GM21526 (cell line): Measurements from ENCODE around the gene TFIP11.

Experiments
- ATAC-seq: cut with Tn5 transposase; IDR thresholded peaks from one replicate; pipeline ENCODE4 v1.9.1; 2021; ENCODE audit warnings: moderate library complexity; ENCODE audit not compliant: unreplicated experiment, low FRiP score

Gene TFIP11

DNA sequence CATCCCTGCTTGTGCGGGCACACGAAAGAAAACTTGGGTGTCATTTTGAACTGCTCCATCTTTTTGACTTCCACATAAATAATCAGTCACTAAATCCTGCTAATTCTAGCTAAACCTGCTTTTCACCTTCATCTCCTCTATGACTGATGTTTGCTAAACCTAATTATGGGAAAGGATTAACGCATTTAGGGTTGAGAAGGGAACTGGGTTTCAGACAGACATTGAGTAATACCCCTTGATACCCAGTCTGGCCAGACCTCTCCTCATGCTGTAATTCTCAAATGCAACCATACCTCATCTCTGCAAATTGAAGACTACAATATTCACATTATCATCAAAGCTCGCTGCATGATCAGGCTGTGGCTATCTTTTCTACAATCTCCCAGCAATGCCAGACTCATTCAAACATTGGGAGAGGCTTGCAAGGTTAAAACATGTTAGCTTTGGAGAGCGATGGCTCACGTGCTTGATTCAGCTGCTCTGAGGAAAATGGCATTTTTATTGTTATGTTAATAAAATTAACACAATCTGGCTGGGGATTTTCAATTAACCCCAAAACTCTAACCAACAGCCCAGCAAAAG is 31.1 kb downstream of the TFIP11 start:
- no peak for ATAC-seq

DNA sequence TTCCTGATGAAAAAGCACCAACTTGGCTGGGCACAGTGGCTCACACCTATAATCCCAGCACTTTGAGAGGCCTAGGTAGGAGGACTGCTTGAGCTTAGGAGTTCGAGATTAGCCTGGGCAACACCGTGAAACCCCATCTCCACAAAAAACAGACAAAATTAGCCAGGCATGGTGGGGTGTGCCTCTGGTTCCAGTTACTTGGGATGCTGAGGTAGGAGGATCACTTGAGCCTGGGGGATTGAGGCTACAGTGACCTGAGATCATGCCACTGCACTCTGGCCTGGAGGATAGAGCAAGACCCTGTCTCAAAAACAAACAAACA is 31.7 kb downstream of the TFIP11 start:
- ATAC-seq, result no peak

DNA sequence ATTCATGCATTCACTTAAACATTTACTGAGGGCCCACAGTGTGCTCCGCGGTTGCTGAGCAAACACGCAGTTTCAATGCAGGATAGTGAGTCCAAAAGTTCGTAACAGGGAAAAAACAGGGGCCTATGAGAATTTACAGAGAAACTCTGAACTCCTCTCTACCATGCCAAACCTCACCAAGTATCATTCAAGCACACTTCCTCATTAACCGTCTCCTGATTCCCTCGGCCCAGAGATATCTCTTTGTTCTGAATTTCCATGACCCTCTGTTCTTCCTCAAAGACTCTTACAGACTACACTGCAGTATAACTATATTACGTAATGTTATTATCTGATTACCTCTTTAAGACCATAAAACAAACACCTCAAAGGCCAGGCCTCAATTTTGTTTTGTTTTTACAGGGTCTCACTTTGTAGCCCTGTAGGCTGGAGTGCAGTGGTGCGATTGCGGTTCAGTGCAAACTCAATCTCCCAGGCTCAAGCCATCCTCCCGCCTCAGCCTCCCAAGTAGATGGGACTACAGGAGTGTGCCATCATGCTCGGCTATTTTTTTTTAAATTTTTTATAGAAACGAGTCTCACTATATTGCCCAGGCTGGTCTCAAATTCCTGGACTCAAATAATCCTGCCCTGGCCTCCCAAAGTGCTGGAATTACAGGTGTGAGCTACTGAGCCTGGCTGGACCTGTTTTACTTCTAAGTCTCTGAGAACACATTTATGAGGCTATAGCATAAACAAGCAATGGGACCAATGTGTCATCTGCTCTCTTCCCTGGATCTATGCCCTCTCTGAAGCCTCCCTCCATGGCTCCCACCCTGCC is 32.3 kb downstream of the TFIP11 start:
- ATAC-seq, result no peak

DNA sequence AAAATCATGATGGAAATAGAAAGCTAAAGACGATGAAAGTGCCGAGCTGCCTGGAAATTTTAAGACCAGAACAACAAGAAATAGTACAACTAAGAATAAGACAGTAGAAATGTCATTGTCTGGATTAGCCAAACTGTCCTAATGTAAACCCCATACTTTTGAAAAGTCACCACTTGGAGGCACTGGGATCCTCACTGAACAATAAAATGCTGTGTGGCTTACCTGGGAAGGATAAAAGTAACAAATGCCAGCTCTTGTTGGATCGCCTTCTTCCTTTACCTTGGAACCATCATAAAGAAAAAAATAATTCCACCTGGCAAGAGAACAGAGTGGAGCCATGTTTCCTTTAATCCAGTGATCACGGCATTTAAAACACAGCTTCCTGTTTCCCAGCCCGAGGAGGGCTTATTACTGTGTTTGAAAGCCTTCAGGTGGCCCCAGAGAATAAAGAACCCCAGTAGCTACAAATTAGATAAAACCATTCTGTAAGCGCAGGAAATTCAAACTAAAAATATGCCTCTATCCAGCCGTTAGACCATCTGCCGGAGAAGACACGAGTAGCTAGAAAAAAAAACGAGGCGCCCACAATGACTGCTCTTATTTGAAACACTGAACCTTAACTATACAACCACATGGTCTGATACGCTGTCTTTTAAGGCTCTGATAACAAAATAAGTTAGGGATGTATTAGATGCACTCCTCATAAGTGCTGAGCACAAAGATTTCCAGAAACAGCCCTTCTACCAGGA is 33.1 kb downstream of the TFIP11 start:
- no peak for ATAC-seq

DNA sequence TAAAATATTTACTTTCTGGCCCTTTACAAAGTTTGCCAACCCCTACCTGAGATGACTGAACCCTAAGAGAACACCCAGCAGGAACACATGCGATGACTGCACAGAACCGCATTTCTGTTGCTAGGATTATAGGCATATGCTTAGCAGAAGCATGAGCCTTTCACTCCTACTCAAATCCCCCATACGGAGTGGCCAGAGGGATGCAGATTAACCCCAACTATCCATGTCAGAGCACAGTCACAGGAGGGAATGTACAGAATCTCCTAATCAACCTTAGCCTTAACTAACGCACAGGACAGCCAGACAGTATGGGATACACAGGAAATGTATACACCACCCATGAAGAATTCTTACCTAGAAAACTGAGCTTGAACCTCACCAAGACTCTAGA is 34.9 kb downstream of the TFIP11 start:
- ATAC-seq, result no peak

DNA sequence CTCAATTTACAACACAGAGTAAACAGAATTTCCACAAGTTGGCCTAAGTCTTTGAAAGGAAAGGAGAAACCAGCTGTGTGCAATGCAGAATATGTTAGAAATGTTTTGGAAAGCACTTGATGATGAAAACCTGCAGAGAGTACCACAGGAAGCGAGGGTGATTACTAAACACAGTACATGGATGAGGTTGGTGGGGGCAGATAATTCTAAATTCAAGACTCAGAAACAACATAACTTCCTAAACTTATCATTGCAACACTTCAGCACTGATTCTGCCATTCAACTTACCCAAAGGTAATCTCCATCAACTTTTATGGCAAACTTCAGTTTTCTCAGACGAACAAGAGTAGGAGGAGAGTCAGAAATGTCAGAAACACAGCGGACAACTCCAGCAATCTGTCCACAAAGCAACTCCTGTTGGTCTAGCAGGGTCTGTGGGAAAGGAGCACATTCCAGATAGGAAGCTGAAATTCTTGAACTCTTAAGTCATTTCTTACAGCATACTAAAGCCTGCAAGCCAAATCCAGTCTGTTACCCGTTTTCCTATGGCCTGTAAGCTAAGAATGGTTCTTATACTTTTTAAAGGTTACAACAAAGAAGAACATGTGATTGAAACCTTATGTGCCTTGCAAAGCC is 35.5 kb downstream of the TFIP11 start:
- no peak for ATAC-seq

DNA sequence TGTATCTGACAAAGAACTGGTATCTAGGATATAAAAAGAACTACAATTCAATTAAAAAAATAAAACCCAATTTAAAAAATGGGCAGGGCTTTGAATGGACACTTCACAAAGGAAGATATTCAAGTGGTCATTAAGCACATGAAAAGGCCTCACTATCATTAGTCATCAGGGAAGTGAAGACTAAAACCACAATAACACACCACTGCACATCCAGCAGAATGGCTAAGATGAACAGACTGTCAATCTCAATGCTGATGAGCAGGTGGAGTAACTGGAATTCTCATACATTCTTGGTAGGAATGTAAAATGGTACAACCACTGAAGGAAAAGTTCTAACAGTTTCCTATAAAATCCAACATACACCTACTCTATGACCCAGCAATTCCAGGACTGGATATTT is 37.6 kb downstream of the TFIP11 start:
- no peak for ATAC-seq

DNA sequence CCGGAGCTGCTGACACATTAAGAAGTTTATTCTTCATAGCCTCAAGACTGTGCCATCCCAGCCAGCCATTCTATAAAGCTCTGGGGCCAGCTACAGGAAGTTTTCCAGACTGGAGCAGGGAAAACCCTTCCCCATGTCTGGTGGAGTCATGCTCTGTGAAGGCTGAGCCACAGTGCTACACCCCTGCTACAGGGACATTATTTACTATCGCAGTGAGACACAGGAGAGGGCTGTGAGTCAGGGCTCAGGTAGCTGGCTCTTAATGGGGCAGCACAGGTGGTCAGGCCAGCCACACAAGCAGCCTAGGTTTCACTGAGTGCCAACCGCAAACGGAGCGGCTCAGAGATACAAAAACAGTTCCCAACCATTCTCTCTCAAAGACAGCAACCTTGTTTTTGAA is 40.8 kb downstream of the TFIP11 start:
- ATAC-seq, result no peak

DNA sequence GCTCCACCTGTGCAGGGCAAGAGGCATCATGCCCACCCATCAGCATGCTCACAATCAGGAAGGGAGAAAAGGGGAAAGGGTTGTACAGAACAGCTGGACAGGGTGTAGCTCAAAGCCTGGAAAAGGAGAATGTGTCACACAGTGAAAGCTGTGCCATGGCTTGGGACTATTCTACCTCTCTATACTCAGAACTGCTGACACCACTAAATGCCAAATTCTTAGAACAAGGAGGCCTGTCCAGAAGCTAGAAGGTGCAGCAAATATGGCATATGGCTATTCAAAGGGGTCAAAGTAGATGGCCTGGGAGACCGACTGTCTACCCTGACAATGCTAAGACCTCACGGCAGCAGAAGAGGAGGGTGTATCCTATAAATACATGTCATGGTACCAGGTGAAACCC is 41.5 kb downstream of the TFIP11 start:
- no peak for ATAC-seq

DNA sequence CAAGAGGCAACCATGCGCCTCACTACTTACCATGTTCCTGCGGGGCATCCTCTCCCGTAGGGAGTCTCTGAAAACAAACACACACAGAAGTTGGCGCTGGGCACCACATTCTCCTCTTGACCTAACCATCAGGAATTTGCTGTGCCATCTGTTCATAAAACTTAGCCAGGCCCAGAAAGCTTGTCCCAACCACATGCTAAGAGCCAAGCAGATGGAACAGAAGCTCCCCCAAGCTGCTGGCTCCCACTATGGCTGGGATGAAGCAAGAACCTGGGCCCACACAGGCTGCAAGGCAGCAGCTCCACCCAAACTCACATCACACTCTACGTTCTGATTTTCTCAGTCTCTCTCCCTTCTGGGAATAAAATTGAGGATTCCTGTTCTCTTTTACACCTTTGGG is 46.1 kb downstream of the TFIP11 start:
- no peak for ATAC-seq

DNA sequence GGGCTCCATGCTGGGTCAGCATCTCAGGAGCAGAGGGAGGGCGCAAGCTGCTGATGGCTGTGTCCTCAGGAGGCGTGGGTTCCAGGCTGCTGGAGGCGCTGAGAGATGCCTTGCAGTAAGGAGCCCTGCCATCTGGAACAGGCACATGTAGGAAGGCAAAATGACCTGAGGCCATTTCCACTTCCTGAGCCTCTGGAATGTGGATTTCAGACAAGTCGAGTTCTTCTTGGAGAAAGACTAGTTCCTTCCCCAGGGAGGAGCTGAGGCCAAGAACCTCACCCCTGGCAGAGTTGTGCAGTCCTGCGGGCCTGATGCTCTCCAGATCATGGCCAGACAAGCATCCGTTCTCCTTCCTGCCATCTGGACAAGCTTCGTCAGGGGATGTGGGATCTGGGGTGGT is 48.0 kb downstream of the TFIP11 start:
- ATAC-seq, result no peak

DNA sequence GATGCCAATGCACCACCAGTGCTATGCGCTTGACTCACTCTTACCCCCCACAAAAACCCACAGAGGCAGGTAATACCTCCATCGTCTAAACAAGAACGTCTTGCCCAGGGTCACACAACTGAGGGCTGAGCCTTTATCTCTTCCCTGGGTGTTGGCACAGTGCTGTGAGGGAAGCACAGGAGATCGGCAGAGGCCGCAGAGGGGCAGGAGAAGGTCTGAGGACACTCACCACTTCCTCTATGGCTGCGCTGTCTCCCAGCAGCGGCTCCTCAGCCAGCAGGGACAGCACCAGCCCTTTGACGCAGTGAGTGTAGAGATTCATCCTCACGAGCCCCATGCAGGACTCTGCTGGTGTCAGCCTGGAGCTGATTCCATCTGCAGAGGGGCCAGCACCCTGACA is 48.6 kb downstream of the TFIP11 start:
- ATAC-seq, result no peak

DNA sequence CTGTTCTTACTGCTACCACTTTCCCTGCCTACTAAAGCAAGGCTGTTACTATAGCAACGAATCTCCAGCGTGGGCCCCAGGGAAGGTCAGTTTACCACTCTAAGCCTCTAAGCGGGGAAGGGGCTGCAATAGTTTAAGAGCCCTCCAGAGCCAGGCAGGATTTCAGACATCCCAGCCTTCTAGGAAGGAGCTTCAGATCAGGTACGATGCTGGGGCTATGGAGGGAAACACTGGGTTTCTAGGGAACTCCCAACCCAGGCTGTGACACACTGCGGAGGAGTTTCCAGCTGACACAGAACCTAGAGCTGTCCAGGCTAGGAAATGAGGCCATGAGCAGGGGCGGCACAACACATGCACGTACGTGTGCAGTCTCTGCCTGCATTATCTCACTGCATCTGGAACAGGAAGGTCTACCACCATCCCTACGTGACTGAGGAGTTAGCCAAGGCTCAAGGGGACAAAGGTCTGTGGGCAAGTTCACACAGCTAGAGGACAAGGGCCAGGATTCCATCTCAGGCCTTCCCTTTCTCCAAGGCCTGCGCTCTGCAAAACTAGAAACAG is 49.1 kb downstream of the TFIP11 start:
- no peak for ATAC-seq

DNA sequence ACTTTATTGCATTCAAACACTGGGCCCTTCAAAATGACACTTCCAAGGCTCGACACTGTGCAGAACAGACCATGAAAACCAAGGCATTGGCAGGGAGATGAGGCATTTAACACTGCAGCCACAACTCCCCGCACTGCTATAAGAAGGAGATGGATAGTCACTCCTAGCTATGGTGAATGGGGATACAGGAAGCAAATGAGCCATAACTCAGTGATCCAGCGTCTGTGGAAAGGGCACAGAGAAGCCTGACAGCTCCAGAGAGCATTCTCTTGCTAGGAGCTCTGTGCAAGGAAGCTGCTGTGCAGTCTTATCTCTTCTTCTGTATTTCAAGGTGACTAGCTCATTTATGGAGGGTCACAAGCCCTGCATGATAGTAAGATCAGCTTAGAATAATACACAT is 49.6 kb downstream of the TFIP11 start:
- ATAC-seq, result no peak

DNA sequence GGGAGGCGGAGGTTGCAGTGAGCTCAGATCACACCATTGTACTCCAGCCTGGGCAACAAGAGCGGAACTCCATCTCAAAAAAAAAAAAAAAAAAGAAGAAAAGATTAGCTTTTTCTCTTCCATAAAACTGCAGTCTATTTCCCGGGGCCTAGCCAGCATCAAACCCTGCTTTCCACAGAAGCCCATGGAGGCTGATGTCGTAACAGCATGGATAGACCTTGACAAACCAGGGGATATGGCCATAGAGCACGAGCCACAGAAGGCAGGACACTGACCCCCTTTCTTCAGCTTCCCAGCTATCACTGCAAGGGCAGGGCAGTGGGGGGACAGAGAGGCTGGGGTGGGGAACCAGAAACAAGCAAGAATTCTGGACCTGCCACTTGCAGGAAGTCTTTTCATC is 50.2 kb downstream of the TFIP11 start:
- ATAC-seq, result no peak

DNA sequence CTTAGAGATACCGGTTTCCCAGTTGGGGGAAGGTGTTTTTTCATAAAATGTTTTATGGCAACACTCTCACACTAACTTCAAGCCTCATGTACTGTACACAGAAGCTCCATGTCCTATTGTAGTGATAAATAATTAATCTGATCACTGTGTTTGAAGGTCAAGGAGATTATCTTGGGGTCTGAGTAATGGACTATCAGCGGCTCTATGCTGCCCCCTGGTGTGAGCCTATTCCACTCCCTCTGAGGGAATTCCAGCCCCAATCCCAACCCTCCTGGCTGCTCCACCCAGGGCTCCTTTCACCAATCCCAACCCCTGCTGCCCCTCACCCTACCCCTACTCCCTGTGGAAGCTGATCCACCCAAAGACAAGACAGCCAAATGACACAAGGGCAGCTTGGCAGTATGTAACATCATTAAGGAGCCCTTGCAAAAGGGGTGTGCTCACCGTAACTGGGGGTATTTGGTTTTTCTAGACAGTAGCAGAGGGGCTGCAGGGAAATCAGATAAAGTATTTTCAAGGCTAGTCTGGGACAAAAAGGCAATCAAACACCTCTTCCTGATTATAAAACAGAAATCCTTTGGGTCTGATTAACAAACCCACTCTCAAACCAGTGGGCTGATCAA is 51.0 kb downstream of the TFIP11 start:
- ATAC-seq, result no peak

DNA sequence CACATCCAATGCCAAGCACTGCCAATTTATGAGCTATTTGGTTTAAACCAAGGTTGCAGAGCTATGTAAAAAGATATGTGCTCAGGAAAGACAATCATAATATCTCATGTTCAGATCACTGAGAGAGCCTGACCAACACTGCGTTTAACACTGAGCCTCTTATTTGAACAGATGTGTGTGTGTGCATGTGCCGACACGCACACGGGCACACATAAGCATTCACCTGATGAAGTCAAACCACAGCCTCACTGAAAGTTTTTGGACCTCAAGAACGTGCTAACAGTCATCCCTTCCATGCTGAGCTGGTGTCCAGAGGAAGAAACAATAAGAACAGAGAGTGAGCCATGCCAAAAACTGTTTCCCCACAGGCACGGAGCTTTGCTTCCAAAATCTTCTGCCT is 52.1 kb downstream of the TFIP11 start:
- ATAC-seq, result no peak

DNA sequence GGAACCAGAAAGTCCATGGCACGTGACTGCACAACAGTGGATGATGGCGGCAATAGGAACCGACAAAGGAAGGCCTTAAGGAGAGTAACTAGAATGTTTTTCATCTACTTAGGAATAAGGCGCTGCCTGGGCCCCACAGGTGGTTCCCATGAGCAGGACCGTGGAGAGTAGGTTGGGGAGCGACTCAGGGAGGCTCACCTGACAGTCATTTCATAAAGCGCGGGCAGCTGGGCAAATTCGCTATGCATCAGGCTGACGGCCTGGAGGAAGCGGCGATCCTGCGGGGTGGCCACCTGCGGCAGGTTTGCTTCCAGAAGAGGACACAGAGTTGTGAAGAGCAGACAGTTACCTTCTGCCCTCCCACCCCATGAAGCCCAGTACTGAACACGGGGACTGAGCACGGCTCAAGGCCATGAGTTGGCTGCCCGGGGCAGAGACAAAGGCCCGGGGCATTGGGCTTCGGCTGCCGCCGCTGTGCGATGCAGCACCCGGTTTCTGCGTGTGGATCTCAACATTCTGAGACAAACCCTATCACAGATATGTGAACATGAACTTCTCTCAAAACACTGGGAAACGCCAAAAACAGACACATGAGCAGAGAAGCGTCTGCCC is 54.5 kb downstream of the TFIP11 start:
- no peak for ATAC-seq

DNA sequence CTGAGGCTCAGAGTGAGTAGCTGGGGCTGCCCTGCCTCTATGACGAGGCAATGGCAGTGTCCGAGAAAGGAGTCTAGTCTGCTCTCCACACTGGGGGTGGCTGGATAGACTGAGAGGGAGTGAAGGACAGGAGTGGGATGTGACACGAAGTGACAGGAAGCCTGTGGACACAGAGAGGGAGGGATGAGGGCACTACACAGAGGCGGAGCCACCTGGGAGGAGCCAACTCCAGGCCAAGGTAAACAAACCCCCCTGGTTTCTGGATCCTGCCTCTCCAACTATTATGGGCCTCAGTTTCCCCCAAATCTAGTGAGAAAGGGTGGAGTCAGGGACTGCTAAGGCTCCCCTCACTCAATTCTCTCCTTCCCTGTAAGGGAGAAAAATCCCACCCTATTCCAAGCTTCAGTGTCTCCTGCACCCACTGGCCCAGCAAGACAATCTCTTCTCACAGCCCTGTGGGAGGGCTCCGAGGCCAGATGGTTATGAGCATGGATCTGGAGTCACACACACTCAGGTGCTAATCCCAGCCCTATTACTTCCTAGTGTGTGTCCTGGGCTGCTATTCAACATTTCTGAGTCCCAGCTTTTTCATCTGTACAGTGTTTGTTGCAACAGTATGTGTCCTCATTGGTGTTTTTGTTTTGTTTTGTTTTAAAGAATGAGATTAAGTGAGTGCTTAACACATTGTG is 58.3 kb downstream of the TFIP11 start:
- no peak for ATAC-seq

DNA sequence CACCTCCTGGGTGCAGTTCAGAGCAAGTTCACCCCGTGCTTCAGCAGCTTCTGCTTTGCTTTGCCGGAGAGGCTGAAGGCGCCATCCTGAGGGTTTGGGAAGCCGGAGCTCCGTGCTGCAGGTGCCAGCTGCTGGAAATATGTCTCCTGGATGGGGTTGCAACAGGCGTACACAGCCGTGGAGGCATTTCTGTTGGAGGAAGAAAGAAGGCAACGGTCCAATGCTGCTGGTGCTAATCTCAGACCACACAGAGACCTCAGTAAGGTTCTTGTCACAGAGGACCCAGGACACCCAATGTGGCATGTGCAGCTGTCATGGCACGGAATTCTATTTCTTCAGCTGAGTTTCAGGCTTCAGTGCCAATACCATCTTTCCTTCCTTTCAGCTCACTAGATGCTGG is 59.1 kb downstream of the TFIP11 start:
- ATAC-seq, result no peak
